Stromal cell of bone marrow (primary cell): ENCODE measurements around the gene PARD3.

ENCODE experiments used
- DNase-seq: peaks from one replicate; pipeline ENCODE4 v3.0.0-alpha.2; 2012; ENCODE audit warnings: low read depth

Gene PARD3

GRCh38 chr10:34618611-34619010 is 196.5 kb downstream of the PARD3 start:
- DNase-seq, result no peak

DNA sequence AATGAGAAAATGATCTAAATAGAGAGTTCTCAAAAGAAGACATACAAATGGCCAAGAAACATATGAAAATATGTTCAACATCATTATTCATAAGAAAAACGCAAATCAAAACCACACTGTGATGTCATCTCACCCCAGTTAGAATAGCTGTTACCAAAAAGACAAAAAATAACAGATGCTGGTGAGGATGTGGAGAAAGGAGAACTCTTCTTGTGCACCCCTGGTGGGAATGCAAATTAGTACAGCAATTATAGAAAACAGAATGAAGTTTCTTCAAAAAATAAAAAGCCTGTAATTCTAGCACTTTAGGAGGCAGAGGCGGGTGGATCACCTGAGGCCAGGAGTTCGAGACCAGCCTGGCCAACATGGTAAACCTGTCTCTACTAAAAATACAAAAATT is 199.3 kb downstream of the PARD3 start:
- DNase-seq, result peak; percentile 48

- no peak for DNase-seq
These were observed 201.6 kb downstream of the PARD3 start for GRCh38 chr10:34613491-34613890.

GRCh38 chr10:34612938-34613337 is 202.2 kb downstream of the PARD3 start:
- no peak for DNase-seq

DNA sequence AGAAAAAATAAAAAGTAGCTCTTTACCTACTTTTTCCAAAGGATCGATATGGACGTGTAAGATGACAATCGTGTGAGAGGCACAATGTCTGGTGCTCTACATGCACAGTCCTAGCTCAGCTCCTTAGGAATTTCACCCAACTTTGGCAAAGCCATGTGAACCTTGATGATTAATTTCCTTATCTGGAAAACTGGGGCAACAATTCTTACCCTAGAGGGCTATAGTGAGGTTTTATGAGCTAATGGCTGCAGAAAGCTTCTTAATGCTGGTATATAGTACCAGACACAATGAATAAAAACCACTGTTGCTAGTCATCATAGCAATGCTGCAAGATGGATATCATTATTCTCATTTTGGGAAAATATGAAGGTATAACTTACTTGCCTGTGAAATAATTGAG is 202.7 kb downstream of the PARD3 start:
- DNase-seq, result no peak

DNA sequence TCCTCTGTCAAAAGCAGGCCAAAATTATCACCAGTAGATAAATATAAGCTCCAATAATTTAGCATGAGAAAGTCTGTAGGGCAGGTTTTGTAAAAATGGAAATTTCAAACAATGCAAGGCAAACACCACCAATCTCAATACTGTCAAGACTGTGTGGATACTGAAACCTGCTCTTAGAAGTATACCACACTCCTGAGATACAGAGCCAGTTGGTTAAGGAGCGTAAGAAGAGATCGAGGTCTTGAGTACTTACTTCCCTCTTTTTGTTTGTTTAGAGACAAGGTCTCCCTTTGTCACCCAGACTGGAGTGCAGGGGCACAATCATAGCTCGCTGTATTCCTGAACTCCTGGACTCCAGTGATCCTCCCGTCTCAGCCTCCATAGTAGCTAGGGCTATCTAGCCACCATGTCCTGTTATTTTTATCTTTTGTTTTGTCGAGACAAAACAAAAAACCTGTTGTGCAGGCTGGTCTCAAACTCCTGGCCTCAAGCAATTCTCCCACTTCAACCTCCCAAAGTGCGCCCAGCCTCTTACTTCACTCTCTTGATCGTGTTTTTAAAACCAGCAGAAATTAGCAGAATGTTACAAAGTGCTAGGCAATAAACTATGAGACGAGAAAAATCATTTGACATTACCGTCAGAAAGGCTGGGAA is 205.7 kb downstream of the PARD3 start:
- no peak for DNase-seq

DNA sequence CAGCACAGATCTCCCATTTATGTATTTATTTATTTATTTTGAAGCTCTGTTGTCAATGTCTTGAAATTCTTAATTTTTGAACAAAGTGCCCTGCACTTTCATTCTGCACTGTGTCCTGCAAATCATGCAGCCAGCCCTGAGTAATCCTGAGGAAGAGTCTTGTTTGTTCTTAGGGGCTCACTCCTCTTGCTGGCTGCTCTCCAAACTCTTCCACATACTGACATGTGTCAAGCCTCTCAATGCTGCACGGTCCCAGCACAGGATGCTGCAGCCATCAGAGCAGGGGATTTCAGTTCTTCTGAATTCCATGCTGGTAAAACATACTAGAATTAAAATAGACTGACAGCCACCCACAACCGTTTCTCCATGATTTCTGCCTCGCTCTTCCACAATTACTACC is 207.2 kb downstream of the PARD3 start:
- no peak for DNase-seq

GRCh38 chr10:34606890-34607289 is 208.2 kb downstream of the PARD3 start:
- DNase-seq, result no peak

GRCh38 chr10:34602478-34602877 is 212.6 kb downstream of the PARD3 start:
- DNase-seq, result no peak

DNA sequence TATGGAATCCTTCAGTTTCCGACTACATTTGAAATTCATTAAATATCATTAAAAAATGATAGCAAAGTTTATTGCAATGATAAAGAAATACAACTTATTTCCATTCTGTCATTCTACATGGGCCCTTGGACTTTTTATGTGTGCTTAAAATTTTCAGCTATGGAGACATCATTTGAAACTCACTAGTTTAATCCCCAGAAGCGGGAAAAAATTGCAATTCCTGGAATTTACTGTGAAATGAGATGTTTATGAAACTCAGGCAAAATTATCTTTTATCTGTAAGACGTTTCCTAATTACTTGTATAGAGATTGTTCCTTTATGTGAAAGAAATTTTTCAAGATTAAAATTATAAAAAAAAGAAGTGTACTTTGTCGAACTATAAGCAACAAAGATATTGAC is 213.4 kb downstream of the PARD3 start:
- no peak for DNase-seq

DNA sequence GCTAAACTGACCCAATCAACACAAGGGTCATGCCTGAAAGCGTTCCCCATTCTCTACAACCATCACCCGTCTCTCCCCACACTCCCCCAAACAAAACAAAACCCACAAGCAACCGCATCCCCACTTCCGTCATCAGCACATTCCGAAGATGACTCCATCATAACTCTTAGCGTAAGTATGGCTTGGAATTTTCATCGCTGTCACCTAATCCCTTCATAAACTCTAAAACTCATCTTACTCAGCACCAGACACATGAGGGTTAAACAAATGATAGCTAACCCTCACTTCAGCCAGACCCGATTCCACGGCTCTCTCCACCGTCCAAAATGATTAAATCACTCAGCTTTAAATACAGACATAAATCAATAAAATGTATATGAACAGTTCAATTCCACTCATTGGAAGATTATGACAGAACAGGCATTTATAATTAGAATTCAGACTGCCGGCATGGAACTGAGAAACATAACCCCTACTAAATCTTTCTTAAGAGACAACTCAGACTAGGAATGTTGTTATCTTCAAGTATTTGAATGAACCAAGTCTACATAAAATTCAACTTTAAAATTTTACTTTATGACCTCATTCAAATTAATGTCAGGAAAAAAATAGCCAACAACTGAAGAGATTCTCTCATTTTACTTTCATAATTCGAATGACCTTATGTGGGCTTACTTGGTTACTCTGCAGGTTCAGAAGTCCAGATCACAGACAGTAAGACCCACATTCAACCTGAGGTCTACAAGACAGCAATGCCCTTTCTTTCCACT is 215.9 kb downstream of the PARD3 start:
- DNase-seq, result peak; percentile 16

DNA sequence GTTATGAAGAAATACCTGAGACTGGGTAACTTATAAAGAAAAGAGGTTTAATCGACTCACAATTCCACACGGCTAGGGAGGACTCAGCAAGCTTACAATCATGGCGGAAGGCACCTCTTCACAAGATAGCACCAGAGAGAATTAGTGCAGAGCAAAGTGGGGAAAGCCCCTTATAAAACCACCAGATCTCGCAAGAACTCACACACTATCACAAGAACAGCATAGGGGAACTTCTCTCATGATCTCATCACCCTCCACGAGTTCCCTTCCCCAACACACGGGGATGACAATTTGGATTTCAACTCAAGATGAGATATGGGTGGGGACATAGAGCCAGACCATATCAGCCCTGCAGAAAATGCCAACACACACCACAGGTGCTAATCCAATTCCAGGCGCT is 218.7 kb downstream of the PARD3 start:
- no peak for DNase-seq

- no peak for DNase-seq
These were observed 221.2 kb downstream of the PARD3 start for GRCh38 chr10:34593930-34594329.

DNA sequence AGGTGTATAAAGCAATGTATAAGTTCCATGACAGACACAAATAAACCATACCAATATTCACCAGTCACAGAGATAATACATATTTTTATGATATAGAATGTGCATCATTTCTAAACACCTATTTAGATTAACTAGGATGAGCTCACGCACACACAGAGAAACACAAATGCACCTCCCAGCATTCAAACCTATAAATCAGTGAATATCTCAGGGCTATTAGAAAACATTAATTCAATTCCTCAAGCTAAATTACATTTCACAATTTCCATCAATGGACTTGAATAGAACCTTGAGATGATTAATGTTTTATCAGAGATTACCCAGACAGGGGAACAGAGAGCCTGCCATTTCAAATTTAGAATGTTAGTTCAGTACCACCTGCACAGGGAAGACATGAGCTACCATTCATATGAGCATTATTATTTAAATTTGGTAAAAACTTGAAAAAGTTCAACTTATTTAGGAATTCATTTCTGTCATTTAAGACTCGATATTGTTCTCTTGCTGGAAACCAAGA is 221.7 kb downstream of the PARD3 start:
- no peak for DNase-seq

GRCh38 chr10:34590793-34591192 is 224.3 kb downstream of the PARD3 start:
- no peak for DNase-seq

- DNase-seq, result no peak
These were observed 225.8 kb downstream of the PARD3 start for GRCh38 chr10:34589275-34589674.

GRCh38 chr10:34587680-34588019 is 227.4 kb downstream of the PARD3 start:
- no peak for DNase-seq

- no peak for DNase-seq
These were observed 228.0 kb downstream of the PARD3 start for GRCh38 chr10:34587002-34587679.

GRCh38 chr10:34585422-34586112 is 229.5 kb downstream of the PARD3 start:
- DNase-seq, result no peak

GRCh38 chr10:34584164-34584563 is 230.9 kb downstream of the PARD3 start:
- peak; percentile 63 for DNase-seq

DNA sequence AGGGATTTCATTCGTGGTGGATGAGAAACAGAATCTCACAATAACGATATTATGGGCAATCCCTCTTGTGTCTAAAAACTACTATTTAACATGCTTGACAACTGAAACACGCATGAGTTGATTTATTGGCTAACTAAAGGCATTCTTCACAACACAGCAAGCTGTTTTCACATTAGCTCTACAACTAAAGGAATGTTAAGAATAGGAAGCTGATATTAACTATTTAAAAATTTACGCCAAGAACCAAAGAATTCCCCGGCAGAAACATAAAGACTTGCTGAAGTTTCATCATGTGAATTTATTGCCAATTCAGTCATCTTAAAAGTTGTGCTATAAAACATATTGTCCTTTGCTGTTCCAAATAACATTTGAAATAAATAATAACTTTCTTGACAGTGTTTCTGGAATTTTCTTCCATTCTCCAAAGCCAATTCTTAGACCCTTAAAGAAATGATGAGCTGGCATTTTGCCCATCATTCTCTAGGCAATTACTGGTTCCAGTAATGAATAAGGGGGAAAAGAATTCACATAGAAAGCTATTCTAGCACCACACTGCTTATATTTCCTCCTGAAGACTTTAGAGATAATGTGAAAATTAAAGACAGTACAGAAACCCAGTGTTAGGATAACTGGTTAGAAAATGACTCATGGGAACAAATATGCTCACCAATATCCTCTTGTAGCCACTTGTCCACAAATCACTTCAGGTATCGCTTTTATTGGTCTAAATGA is 233.1 kb downstream of the PARD3 start:
- DNase-seq, result no peak

GRCh38 chr10:34580643-34581042 is 234.5 kb downstream of the PARD3 start:
- no peak for DNase-seq
